Upper lobe of left lung (tissue), 4 donors: ENCODE data around the gene KCNH3.

Experiments
- CTCF ChIP-seq, 6 experiments: fragments of 450-650 bp in 4 of 6; fragments of 200-600 bp in 2 of 6; sonication (generic) in 2 of 6; IDR thresholded peaks; one replicate each; pipeline ENCODE4 v1.5.1; 2016 to 2019; ENCODE audit warnings: antibody characterized with exemption in 6 of 6
- EP300 ChIP-seq, 4 donors: sonication (generic); formaldehyde crosslinking; IDR thresholded peaks; one replicate each; pipeline ENCODE4 v1.5.1; 2017; ENCODE audit warnings: antibody characterized with exemption in 4 of 4, control low read depth in 2 of 4
- POLR2AphosphoS5 ChIP-seq, 2 donors: sonication (generic); formaldehyde crosslinking; IDR thresholded peaks; one replicate each; pipeline ENCODE4 v1.5.1; 2017; ENCODE audit warnings: antibody characterized with exemption in 2 of 2

- TF ChIP-seq CTCF (IDR thresholded peaks at IDR 0.05) (no peak), POLR2AphosphoS5 (IDR thresholded peaks at IDR 0.05) (no peak), EP300 (IDR thresholded peaks at IDR 0.05) (no peak)
Observed at GRCh38 chr12:49493900-49494299, 44.9 kb upstream of the KCNH3 start.
